SK-N-SH (cell line): Measurements from ENCODE around the gene HRK. TPM values are rescaled to one million over a fixed set of nuclear protein-coding genes. Genes with fewer than 3 reads are reported as not detected.

Experiments
- CTCF ChIA-PET: fragments of 300-600, 350-600 bp; formaldehyde crosslinking; extraction: SDS; loops from one replicate; lab custom pipeline; 2021; lab: Yijun Ruan, JAX
- POLR2A ChIA-PET: fragments of 350-600 bp; sonication (Branson Sonifier 250); formaldehyde crosslinking; extraction: SDS; loops from one replicate; lab custom pipeline; 2020; ENCODE audit warnings: antibody characterized with exemption, inconsistent platforms; lab: Yijun Ruan, JAX
- DNase-seq: peaks from one replicate; pipeline ENCODE4 v3.0.0; 2012
- H2AFZ ChIP-seq: fragments of 200-600 bp; sonication (generic); 2 replicates; pipeline ENCODE4 v1.8.1; 2016; ENCODE audit warnings: antibody characterized with exemption, mild to moderate bottlenecking, low read depth
- H3F3A ChIP-seq: fragments of 200-600 bp; sonication (generic); replicated peaks from 2 replicates; pipeline ENCODE3; 2016; ENCODE audit warnings: antibody characterized with exemption, mild to moderate bottlenecking; ENCODE audit not compliant: insufficient read depth
- H3K27ac ChIP-seq, 2 experiments: fragments of 200-500 bp in 1 of 2; fragments of 200-600 bp in 1 of 2; sonication (Bioruptor generic) in 1 of 2; sonication (generic), shearing (Covaris generic) in 1 of 2; 2 replicates each; pipeline versions ENCODE4 v1.5.1 to v1.6.1; 2014 to 2016; ENCODE audit warnings: low read depth in 2 of 2, inconsistent platforms in 1 of 2, low read length in 1 of 2, mild to moderate bottlenecking in 1 of 2, mixed read lengths in 1 of 2
- H3K27me3 ChIP-seq: fragments of 200-600 bp; sonication (generic), shearing (Covaris generic); 2 replicates; pipeline ENCODE4 v1.6.1; 2016; ENCODE audit warnings: mixed run types; ENCODE audit not compliant: insufficient read depth
- H3K36me3 ChIP-seq, 2 experiments: fragments of 200-500 bp in 1 of 2; fragments of 200-600 bp in 1 of 2; sonication (Bioruptor generic) in 1 of 2; sonication (generic) in 1 of 2; replicated peaks in 1 of 2; 2 replicates each; pipeline versions ENCODE3 to v1.5.1; 2014 to 2016; ENCODE audit warnings: low read length in 1 of 2, mild to moderate bottlenecking in 1 of 2; ENCODE audit not compliant: insufficient read depth in 2 of 2, control insufficient read depth in 1 of 2
- H3K4me1 ChIP-seq, 2 experiments: fragments of 200-500 bp in 1 of 2; fragments of 200-600 bp in 1 of 2; sonication (Bioruptor generic) in 1 of 2; sonication (generic), shearing (Covaris generic) in 1 of 2; 2 replicates each; pipeline versions ENCODE4 v1.5.1 to v1.6.1; 2014 to 2016; ENCODE audit warnings: low read depth in 1 of 2, low read length in 1 of 2, mixed run types in 1 of 2; ENCODE audit not compliant: insufficient read depth in 2 of 2, control insufficient read depth in 1 of 2
- H3K4me2 ChIP-seq: fragments of 200-600 bp; sonication (generic), shearing (Covaris generic); 2 replicates; pipeline ENCODE4 v1.6.1; 2017; ENCODE audit warnings: mixed run types
- H3K4me3 ChIP-seq, 2 experiments: fragments of 200-500 bp in 1 of 2; fragments of 200-600 bp in 1 of 2; sonication (Bioruptor generic) in 1 of 2; sonication (generic), shearing (Covaris generic) in 1 of 2; 2 replicates each; pipeline versions ENCODE4 v1.5.1 to v1.8.1; 2014 to 2016; ENCODE audit warnings: low read depth in 2 of 2, inconsistent platforms in 1 of 2, low read length in 1 of 2, mild to moderate bottlenecking in 1 of 2, mixed read lengths in 1 of 2, moderate library complexity in 1 of 2
- H3K79me2 ChIP-seq: fragments of 200-600 bp; sonication (generic); 2 replicates; pipeline ENCODE4 v1.8.1; 2017; ENCODE audit warnings: mild to moderate bottlenecking; ENCODE audit not compliant: insufficient read depth
- H3K9ac ChIP-seq: fragments of 200-600 bp; sonication (generic); 2 replicates; pipeline ENCODE4 v1.6.1; 2017; ENCODE audit warnings: mixed run types
- H3K9me2 ChIP-seq: fragments of 200-600 bp; sonication (generic); 2 replicates; pipeline ENCODE4 v1.6.1; 2017; ENCODE audit warnings: mixed run types
- H3K9me3 ChIP-seq: fragments of 200-600 bp; sonication (generic); 2 replicates; pipeline ENCODE4 v1.6.1; 2017; ENCODE audit warnings: mixed run types, mild to moderate bottlenecking, moderate library complexity
- H4K20me1 ChIP-seq: fragments of 200-600 bp; sonication (generic); 2 replicates; pipeline ENCODE4 v1.6.1; 2017; ENCODE audit warnings: mild to moderate bottlenecking, mixed run types; ENCODE audit not compliant: insufficient read depth
- EP300 ChIP-seq, 2 experiments: IDR thresholded peaks; 2 replicates each; pipeline versions ENCODE4 v1.4.0 to v1.6.1; 2012; ENCODE audit warnings: borderline replicate concordance in 1 of 2, low read depth in 1 of 2, low read length in 1 of 2
- FOXJ3 ChIP-seq: sonication (generic); formaldehyde crosslinking; IDR thresholded peaks from 2 replicates; pipeline ENCODE4 v1.5.1; 2020; ENCODE audit warnings: mild to moderate bottlenecking, missing genetic modification reagents
- GATA2 ChIP-seq: sonication (generic); formaldehyde crosslinking; IDR thresholded peaks from 2 replicates; pipeline ENCODE4 v1.5.0; 2020; ENCODE audit warnings: mild to moderate bottlenecking, missing genetic modification reagents
- MXI1 ChIP-seq: IDR thresholded peaks from 2 replicates; pipeline ENCODE4 v1.6.1; 2012; ENCODE audit warnings: mild to moderate bottlenecking, low read depth, low read length, improper control_type of control experiment
- NFIC ChIP-seq: IDR thresholded peaks from 2 replicates; pipeline ENCODE4 v1.4.0; 2012; ENCODE audit warnings: borderline replicate concordance
- RXRA ChIP-seq: IDR thresholded peaks from 2 replicates; pipeline ENCODE4 v1.4.0; 2012; ENCODE audit warnings: low read depth, mild to moderate bottlenecking, borderline replicate concordance
- SMC3 ChIP-seq: IDR thresholded peaks from 2 replicates; pipeline ENCODE4 v1.6.1; 2012; ENCODE audit warnings: low read depth, low read length, improper control_type of control experiment
- TAF1 ChIP-seq: IDR thresholded peaks from 2 replicates; pipeline ENCODE4 v1.6.1; 2012; ENCODE audit warnings: low read depth, mild to moderate bottlenecking, low read length, moderate library complexity, borderline replicate concordance
- TCF12 ChIP-seq: IDR thresholded peaks from 2 replicates; pipeline ENCODE4 v1.4.0; 2012
- WGBS: methylation state at CpG from one replicate; pipeline ENCODE4 v1.1.6; 2017; ENCODE audit warnings: low lambda C conversion rate; 5-methylcytosine and 5-hydroxymethylcytosine counted together
- polyA plus RNA-seq, 3 experiments: library from polyadenylated mRNA; depleted of rRNA; stranded (reverse); fragments of >200 nt; gene quantifications; 2 replicates each; pipeline ENCODE4 v1.2.3, GENCODE V29; 2012
- TF ChIP-seq, protein P1 (sequence below): fragments of 150-350 bp; IDR thresholded peaks from 2 replicates; pipeline ENCODE4 v1.6.1; 2017; ENCODE audit warnings: antibody characterized with exemption, low read length, low read depth, borderline replicate concordance
- TF ChIP-seq, protein P2 (sequence below): IDR thresholded peaks from 2 replicates; pipeline ENCODE4 v1.4.0; 2012; ENCODE audit warnings: low read depth
- TF ChIP-seq, protein P3 (sequence below): IDR thresholded peaks from 2 replicates; pipeline ENCODE4 v1.6.1; 2012; ENCODE audit warnings: mild to moderate bottlenecking, low read depth, low read length, moderate library complexity

Gene HRK
- polyA plus RNA-seq, 1 of the 3 experiments (the other 2 are of a cell fraction) = 0.02 TPM

DNA sequence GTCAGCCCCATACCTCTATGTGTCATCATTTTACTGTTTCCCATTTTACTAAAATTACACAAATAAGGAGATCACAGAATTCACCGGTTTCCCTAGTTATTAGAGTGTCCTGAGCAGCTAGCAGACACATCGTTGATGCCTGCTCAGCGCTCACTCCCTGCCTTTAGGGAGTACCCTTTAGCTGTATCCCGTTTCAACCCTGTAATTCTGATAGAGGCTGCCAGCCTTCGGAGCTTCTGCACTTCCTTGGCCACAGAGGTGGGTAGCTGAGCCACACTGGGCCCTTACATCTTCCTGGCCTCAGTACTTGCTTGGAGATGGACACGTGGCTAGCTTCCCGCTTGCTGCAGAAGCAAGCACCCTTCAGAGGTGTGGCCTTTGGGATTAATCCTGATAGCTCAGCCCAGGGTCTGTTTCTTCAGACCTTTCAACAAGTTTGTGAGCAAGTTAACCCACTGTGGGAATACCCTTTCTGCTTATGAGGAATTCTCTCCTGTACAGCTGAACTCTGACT is 15.2 kb upstream of the HRK start:
- no peaks in the 10 kb centered on the region for H3K9me2 ChIP-seq
- no peak overlapping the region for H3K9ac ChIP-seq
- no peaks in the 10 kb centered on the region for H3K4me1 ChIP-seq
- no peak overlapping the region for H3K4me2 ChIP-seq
- CTCF ChIA-PET = interaction anchor here (1.2 kb wide), 1 partner anchor 40 kb away, joined by 3 read pairs; no protein-coding TSS in a partner anchor
- 53% methylated on average over 5 of the region's 7 CpGs for WGBS
- POLR2A ChIA-PET = interaction anchor here (0.5 kb wide), 1 partner anchor 20 kb away, joined by 3 read pairs; no protein-coding TSS in a partner anchor
- H2AFZ ChIP-seq = no peak overlapping the region
- H3K36me3 ChIP-seq = no peaks in the 10 kb centered on the region
- 0 out of 2 replicates have a peak, but pooled peaks cover 6% of the 10 kb centered on the region for H3K27me3 ChIP-seq
- DNase-seq = no peak
- TF ChIP-seq, protein P1, sequence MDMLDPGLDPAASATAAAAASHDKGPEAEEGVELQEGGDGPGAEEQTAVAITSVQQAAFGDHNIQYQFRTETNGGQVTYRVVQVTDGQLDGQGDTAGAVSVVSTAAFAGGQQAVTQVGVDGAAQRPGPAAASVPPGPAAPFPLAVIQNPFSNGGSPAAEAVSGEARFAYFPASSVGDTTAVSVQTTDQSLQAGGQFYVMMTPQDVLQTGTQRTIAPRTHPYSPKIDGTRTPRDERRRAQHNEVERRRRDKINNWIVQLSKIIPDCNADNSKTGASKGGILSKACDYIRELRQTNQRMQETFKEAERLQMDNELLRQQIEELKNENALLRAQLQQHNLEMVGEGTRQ = no peak
- TF ChIP-seq, protein P2, sequence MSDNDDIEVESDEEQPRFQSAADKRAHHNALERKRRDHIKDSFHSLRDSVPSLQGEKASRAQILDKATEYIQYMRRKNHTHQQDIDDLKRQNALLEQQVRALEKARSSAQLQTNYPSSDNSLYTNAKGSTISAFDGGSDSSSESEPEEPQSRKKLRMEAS = no peak
- TF ChIP-seq RXRA (no peak), MXI1 (no peak), TCF12 (no peak), SMC3 (no peak), TAF1 (no peak)
- TF ChIP-seq, protein P3, sequence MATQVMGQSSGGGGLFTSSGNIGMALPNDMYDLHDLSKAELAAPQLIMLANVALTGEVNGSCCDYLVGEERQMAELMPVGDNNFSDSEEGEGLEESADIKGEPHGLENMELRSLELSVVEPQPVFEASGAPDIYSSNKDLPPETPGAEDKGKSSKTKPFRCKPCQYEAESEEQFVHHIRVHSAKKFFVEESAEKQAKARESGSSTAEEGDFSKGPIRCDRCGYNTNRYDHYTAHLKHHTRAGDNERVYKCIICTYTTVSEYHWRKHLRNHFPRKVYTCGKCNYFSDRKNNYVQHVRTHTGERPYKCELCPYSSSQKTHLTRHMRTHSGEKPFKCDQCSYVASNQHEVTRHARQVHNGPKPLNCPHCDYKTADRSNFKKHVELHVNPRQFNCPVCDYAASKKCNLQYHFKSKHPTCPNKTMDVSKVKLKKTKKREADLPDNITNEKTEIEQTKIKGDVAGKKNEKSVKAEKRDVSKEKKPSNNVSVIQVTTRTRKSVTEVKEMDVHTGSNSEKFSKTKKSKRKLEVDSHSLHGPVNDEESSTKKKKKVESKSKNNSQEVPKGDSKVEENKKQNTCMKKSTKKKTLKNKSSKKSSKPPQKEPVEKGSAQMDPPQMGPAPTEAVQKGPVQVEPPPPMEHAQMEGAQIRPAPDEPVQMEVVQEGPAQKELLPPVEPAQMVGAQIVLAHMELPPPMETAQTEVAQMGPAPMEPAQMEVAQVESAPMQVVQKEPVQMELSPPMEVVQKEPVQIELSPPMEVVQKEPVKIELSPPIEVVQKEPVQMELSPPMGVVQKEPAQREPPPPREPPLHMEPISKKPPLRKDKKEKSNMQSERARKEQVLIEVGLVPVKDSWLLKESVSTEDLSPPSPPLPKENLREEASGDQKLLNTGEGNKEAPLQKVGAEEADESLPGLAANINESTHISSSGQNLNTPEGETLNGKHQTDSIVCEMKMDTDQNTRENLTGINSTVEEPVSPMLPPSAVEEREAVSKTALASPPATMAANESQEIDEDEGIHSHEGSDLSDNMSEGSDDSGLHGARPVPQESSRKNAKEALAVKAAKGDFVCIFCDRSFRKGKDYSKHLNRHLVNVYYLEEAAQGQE = no peak
- no peak overlapping the region for H3K4me3 ChIP-seq
- H4K20me1 ChIP-seq = no peaks in the 10 kb centered on the region
- H3K79me2 ChIP-seq = no peaks in the 10 kb centered on the region
- no peaks in the 10 kb centered on the region for H3F3A ChIP-seq
- H3K27ac ChIP-seq = no peak overlapping the region
- H3K9me3 ChIP-seq = no peaks in the 10 kb centered on the region

DNA sequence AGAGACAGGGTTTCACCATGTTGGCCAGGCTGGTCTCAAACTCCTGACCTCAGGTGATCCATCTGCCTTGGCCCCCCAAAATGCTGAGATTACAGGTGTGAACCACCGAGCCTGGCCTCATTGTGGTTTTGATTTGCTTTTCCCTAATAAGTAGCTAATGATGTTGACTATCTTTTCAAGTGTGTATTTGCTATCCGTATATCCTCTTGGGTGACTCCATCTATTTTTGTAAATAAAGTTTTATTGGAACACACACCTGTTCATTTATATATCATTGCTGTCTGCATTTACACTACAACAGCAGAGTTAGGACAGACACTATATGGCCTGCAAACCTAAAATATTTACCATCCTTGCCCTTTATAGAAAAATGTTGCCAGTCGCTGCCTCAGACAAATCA is 13.7 kb upstream of the HRK start:
- 66% methylated on average over 3 of the region's 3 CpGs for WGBS
- CTCF ChIA-PET = no interaction called here
- TF ChIP-seq TCF12 (no peak), FOXJ3 (no peak), TAF1 (no peak), EP300 (IDR thresholded peaks at IDR 0.05; ENCODE audit: borderline replicate concordance in 1 of 2, low read depth in 1 of 2, low read length in 1 of 2) (no peak), NFIC (no peak), GATA2 (no peak)

More for the DNA sequence above, 13.7 kb upstream of the HRK start:
- POLR2A ChIA-PET = no interaction called here
- Histone ChIP-seq H3K4me1 (no peaks in the 10 kb centered on the region), H3K36me3 (no peaks in the 10 kb centered on the region), H3K4me3 (no peak overlapping the region), H3K27ac (no peak overlapping the region), H2AFZ (no peak overlapping the region), H3K4me2 (no peak overlapping the region), H3K9ac (no peak overlapping the region), H3F3A (no peaks in the 10 kb centered on the region), H3K9me3 (no peaks in the 10 kb centered on the region), H3K27me3 (0 out of 2 replicates have a peak, but pooled peaks cover 6% of the 10 kb centered on the region), H3K9me2 (no peaks in the 10 kb centered on the region), H3K79me2 (no peaks in the 10 kb centered on the region), H4K20me1 (no peaks in the 10 kb centered on the region)
- DNase-seq = no peak
